ENCODE measurements around the gene DEDD.

GRCh38 chr1:161080441-161081405, 51.7 kb downstream of the DEDD start:
- no peak for TF ChIP-seq CTCF (IDR thresholded peaks at IDR 0.05)
- no peak for TF ChIP-seq POLR2A (IDR thresholded peaks at IDR 0.05)
